Measurements from ENCODE around the gene DUSP16.

The DUSP16 gene

DNA sequence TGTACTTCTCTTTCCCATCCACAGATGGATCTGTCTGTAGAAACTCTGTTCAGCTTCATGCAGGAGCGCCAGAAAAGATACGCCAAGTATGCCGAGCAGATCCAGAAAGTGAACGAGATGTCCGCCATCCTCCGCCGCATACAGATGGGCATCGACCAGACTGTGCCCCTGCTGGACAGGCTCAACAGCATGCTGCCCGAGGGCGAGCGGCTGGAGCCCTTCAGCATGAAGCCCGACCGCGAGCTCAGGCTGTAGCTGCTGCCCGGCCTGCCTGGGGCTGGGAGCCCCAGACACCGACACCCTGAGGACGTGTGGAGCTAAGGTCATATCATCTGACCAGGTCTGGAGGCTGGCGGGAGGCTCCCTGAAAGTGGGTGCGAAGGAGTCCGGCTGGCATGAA is 97.1 kb downstream of the DUSP16 start:
- no peak for DNase-seq

DNA sequence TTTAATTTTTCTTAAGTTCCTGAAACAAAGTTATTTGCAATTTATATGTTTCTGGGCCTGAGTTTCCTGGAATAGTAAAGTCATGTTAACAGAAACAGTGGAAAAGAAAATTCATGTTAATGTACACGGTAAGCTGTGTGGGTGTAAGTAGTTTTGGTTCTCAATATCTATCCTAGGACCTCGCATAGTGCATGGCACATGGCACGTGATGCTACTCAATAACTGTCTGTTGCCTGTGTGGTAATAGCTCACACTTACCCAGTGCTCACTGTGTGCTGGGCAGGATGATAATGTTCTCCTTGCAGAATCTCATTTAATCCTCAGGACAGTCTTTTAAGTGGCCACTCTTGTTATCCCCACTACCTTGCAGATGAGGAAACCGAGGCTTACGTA is 100.7 kb downstream of the DUSP16 start:
- no peak for DNase-seq

DNA sequence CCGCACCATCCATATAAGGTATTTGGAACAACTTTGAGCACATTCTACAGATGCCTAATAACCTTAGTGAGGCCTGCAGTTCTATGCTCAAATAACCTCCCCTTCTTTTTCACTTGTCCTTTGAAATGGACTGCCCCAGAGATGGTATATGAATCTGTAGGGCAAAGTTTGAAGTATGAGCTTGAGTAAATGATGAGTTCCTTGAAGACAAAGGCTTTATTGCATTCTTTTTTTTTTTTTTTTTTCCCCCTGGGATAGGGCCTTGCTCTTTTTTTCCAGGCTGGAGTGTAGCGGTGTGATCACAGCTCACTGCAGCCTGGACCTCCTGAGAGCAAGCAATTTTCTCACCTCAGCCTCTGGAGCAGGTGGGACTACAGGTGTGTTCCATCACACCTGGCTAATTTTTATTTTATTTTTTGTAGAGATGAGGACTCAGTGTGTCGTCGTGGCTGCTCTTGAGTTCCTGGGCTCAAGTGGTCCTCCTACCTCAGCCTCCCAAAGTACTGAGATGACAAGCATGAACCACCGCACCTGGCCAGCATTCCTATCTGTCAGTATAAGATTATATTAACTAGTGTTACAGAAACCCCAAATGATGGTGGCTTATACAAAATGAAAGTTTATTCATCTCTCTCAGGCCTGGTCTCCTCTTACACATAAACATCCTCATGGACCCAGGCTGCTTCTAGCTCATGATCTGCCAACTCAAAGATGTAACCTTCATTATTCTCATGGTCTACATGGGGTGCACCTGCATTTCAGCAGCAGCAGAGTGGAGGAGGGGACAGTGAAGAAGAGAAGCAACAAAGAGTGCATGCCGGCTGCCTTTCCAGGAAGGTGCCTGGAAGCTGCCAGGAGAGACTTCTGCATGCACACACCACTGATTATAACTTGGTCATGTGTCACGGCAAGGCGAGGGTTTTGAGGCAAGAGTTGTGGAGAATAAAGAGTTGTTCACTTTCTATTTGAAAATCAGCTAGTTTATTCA is 101.4 kb downstream of the DUSP16 start:
- DNase-seq, result no peak

DNA sequence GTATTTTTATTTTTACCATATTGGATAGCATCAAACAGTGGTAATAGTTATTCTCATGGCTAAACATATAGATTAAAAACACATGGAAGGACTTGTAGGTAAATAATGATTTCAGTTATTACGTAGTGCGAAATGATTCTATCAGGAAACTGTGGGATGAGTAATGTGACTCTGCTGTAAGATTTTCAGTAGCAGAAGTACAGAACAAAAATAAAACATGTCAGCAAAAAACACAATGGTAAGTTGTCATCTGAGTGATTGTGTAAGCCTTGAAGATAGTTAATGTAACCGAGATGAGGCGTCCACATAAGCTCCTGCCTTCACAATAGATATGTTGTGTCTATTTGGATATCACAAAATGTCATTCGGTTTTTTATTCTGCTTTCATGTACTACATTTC is 106.0 kb downstream of the DUSP16 start:
- no peak for DNase-seq

DNA sequence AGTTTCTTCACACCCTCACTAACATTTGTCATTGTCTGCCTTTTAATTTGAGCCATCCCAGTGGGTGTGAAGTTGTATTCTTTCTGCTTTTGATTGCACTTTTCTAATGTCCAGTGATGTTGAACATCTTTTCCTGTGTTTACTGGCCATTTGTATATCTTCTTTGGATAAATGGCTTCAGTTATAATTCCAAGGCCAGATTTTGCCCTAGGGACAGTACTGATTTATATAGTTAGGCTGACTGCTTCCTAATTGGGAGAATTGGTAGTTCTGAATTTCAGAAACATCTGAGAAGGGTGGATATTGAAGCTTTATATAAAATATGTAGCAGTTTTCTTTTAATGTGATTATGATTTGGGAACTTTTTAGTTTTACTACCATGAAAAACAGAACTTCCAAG is 108.3 kb downstream of the DUSP16 start:
- no peak for DNase-seq

DNA sequence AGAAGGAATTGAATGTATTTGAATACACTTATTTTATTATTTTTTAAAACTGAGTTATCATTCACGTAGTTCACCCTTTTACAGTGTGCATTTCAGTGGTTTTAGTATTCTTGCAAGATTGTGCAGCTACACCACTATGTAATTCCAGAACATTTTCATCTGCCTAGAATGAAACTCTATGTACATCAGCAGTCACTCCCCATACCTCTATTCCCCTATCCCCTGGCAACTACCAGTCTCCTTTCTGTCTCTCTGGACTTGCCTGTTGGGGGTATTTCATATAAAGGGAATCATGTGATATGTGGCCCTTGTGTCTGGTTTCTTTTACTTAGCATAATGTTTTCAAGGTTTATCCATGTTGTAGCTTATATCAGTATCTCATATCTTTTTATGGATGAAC is 109.0 kb downstream of the DUSP16 start:
- DNase-seq, result no peak

DNA sequence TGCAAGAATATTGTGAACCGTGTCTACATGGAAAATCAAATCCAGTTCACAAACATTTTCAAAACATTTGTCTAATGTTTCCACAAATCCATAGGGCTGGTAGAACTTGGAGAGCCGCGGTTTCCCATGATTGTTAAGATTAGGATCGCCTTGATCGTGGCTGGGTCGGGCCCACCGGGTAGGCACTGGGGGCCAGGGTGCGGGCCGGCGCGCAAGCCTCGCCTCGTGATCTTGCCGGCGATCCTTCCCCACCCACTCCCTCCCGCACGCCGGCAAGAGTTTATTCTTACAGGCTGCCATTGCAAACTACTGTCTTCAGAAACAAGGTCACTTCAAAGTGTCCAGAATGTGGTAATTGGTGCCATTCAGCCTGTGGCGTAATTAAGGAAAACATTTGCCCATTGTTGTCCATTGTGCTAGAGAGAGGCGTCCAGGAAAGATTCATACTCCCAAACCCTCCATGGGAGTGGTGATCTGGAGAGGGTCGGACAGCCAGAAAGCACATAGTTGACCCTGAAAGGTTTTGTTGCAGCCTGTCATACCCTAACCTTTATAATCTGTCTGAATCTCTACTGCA is 110.2 kb downstream of the DUSP16 start:
- no peak for DNase-seq

DNA sequence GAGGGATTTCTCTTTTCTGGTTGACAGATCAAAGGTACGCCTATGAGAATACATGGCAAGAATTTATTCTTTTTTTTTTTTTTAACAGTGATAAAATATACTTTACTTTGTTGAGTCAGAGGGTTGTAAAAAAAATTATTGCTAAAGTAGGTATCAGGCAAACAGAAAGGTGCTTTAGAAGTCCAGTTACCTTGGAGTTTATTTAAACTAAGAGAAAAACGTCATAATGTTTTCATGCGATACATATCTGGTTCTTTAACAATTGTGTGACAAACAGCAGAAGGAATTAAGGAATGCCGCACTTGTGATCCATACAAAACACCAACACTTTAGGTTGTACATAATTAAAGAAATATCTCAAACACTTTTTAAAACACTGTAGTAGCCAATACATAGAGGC is 111.6 kb downstream of the DUSP16 start:
- DNase-seq, result no peak

DNA sequence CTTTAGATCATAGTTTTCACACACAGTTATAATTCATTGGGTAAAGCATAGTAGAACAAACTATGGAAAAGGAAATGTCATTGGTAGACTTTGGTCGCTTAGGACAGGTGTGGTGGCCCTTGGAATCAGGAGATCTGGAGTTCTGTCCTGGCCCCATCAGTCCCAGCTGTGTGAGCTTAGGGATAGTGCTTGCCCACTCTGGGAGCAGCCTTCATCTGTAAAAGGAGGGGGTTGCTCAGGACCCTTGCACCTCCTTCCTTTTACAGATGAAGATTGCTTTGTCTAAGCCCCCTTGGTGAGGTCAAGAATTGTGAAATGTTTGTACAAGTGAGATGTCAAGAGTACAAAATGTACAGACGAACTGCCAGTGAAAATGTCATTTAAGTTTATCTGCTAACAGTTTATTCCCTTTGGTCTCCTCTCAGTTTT is 112.6 kb downstream of the DUSP16 start:
- DNase-seq, result no peak

DNA sequence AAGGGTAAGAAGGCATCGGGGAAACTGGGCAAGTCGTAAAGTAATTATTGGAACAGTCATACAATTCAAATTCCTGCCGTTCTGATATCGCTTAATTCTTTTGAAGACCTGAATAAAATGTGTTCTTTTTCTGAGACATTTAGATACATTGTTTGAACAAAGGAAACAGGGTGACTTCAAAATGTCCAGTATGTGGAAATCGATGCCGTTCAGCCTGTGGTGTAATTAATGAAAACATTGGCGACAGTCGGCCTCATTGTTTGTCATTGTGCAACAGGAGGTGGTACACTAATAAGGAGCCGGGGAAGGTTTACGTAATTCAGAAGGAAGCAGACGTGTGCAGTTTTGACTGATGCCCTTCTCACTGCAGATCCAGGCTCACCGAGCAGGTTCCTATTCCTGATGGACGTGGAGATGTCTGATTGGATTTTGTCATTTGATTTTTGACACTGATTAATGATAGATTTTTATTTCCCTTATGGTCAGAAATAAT is 113.1 kb downstream of the DUSP16 start:
- DNase-seq, result peak; percentile 55

DNA sequence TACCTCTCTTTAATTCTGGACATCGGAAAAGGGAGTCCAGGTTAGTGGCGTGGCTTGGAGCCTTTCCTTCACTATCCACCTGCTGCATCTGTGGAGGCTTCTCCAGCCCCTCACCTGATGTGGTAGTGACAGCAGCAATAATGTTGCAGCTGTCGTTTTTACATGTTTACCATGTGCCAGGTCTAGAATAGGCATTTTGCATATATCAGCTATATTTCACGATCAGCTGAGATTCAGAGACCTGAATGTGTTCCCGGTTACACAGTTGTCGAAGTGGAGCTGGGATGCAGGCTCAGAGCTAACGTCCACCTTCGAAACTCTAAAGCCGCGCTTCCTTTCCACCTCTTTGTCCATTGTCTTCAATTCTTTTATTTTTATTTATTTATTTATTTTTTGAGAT is 114.8 kb downstream of the DUSP16 start:
- no peak for DNase-seq

DNA sequence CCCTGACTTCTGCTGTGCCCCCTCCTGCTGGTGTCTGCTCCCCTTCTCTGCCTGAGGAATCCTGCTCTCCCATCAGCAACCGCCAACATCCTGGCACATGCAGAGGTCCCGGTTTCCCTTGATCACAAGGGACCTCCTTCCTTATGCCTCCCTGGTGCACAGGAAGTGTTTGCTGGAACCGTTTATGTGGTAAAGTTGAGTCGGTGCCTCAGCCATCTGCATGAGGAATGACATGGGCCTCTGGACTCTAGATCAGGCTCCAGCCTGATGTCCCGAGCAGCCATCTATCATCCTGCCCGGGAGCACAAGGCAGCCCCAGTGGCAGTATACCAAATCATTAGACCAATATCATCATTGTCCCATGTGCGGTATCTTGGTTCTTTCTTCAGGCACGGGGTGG is 115.4 kb downstream of the DUSP16 start:
- no peak for DNase-seq

DNA sequence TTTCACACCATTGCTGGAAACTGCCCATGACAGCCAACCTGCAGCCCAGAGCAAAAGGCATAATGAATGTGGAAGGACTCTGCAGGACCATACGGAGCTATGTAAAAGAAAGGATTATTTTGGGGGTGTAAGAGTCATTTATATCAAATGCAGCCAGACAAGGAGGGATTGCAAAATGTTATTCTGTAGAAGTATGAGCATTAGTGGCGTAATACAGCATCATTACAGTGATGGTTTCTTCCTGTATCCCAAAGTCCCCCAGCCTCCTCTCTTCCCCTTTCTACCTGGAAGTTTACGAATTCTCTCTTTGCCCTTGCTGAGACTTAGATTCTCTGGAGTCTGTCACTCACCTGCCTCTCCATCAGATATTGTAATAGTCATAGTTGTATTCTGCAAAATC is 115.9 kb downstream of the DUSP16 start:
- DNase-seq, result no peak

DNA sequence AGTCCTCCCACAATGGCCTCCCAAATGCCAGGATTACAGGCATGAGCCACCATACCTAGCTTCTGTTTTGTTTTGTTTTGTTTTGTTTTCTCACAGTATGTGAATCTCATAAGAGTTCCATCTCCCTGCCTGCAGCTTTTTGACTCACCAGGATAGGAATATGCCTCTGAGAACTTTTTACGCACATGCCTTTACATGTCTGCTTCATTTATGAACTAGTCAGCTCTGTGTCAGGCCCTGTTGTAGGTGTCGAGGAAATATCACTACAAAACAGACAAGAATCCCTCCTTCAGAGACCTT is 116.8 kb downstream of the DUSP16 start:
- DNase-seq, result no peak

DNA sequence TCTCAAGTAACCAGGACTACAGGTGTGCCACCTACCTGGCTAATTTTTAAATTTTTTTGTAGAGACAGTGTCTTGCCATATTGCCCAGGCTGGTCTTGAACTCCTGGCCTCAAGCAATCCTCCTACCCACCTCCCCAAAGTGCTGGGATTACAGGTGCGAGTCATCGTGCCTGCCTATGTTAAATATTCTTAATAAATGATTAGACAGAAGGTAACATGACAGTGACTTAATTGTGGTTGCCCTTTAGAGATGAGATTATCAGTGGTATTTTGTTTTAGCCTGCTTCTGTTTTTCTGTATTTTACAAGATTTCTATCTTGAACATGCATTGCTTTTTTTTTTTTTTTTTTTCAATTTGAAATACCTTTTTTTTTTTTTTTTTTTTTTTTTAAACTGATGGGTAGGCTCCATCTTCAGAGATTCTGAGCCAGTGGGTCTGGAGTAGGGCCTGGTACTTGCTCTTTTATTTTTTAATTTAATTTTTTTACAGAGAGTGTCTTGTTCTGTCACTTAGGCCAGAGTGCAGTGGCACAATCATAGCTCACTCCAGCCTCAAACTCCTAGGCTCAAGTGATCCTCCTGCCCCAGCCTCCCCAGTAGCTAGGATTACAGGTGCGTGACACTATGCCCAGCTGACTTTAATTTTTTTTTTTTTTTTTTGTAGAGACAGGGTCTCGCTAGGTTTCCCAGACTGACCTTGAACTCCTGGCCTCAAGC is 117.3 kb downstream of the DUSP16 start:
- DNase-seq, result no peak

DNA sequence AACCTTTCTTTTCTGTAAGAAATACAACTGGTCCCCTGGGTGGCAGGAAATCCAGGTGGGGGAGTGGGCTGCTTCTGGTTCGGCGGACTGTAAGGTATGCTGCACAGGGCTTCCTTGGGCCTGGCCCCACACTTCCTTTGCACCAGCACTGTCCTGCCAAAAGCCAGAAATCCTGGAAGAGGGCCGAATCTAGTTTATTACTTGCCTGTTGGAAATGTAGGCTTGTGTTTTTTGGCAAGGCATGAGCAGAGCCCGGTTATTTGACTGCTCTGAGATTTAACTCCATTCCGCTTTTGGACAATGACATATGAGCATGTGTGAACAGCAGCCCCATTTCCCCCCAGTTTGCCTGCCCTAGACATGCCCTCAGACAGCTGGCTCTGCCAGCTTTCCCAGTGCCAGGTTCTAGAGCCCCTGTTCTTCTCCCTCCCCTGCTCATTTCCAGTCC is 119.2 kb downstream of the DUSP16 start:
- peak; percentile 26 for DNase-seq

DNA sequence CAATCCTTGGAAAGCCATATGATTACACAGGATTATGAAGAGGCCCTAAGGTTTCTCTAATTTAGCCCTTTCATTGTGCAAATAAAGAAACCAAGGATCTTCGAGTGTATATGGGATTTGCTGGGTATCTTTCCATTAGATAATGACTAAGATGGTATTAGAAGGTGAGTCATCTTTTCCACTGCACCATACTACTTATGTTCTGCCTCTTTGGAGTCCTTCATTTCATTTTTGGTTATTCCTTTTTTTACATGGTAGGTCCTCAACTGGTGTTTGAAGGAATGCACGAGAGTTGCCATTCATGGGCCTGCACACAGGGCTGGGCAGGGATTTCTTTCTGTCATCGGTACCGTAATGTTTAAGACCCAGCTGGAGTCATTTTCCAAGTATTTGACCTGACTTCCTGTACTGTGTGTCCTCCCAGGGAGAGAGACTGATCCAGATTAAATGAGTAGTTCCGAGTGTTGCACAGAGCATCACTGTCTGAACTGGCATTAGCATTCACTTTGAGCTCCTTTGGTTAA is 120.1 kb downstream of the DUSP16 start:
- peak; percentile 18 for DNase-seq

DNA sequence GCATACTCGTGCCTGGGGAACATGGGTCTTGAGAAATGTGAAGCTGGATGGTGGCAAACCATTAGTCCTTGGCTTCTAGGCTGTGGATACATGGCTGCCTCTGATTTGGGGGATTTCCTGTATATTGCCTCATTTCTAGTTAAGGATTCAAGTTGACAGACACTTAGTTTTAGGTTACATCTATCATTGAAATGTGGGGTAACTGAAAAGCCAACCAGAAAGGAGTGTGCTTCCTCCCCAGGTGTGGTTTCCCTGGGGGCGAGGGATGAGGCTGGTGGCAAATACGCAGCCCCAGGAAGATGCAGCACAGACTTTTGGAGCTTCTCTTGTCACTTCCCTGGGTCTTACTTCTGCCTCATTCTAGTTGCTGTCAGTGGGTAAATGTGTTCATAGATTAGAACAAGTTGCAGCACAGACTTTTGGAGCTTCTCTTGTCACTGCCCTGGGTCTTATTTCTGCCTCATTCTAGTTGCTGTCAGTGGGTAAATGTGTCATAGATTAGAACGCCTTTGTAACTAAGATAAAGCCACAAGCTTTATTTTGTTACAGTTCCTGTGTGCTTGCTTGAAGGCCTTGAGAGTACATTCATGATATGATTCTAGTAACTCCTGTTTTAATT is 120.7 kb downstream of the DUSP16 start:
- DNase-seq, result peak; percentile 21

DNA sequence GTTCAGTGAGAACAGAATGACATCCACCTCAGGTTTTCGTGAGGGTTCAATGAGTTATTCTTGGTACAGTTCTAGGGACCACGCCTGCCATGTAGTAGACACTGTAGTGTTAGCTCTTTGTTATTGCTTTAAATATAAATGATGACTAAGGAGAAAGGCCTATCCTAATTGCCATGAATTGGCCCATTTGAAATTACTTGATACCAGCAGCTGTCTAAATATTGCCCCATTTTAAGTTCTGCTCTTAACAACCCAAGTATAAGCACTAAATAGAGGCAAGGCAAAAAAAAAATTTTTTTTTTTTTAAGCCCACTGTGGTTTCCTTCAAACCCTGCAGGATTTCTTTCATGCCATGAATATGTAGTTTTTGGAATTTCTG is 121.2 kb downstream of the DUSP16 start:
- DNase-seq, result peak; percentile 75

DNA sequence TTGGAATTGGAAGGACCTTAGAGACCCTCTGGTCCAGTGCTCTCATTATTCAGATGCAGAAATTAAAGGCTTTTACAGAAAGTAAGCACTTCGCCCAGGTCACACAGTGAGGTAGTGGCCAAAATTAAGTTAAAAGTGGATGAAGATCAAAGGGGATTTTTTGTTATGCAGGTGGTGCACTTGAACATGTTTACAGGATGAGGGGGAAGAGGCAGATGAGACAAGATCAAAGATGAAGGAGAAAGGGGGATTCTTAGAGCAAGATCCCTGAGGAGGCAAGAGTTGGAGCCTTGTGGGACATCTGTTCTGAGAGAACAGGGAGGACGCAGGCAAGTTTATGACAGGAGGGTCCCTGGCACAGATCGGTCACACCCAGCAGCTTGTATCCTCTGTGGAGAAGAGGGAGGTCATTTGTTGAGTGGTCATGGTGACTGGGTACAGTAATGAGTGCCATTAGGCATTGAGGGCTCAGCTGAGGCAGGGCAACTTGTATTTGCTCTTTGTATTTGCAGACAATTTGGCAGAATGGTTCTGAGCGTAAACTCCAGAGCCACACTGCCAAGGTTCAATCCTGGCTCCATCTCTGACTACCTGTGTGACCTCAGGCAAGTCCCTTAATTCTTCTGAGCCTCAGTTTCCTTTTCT is 121.8 kb downstream of the DUSP16 start:
- peak; percentile 87 for DNase-seq

DNA sequence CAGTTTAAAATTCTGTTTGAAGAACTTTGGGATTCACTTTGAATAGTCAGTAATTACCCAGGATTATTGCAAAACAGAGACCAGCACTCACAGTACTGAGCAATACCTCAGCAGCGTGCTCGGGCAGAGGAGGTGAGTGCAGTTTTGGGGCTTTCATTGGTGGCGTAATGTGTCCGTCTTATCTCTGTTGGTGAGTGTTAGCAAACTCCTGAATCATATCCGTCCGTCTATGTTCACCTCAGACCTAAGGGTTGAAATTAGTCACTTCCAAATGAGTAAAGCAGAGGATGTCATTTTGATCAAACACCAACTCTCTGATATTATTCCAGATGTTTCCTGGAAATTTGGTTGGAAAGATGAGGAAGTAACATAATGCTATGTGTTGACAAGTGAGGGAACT is 123.0 kb downstream of the DUSP16 start:
- DNase-seq, result no peak

DNA sequence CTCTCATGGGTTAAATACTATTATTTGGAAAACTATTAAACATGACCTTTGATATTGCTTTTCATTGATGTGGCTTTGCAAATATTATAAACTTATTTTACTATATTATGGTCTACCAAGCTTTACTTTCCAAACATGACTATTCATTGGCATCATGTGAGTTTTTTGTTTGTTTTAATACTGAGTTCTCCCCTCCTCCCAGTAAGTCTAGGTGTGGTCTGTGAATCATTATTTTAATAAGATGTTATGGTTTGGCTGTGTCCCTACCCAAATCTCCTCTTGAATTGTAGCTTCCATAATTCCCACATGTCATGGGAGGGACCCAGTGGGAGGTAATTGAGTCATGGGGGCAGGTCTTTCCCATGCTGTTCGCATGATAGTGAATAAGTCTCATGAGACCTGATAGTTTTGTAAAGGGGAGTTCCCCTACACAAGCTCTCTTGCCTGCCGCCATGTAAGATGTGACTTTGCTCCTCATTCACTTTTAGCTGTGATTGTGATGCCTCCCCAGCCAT is 125.8 kb downstream of the DUSP16 start:
- peak; percentile 49 for DNase-seq
